ENCODE data around the gene COBL.

Gene COBL

GRCh38 chr7:51307651-51308210, 8.9 kb downstream of the COBL start:
- DNase-seq (ENCODE audit: low read depth, low spot score), result no peak
- no peak overlapping the region for H3K4me3 ChIP-seq (ENCODE audit: low read depth, low read length)
- in situ Hi-C loops (cut with HindIII; ENCODE audit: low sequenced_read_pairs), result no loop called here
- no peak for TF ChIP-seq CTCF (IDR thresholded peaks at IDR 0.05; ENCODE audit: low read depth, low read length)

DNA sequence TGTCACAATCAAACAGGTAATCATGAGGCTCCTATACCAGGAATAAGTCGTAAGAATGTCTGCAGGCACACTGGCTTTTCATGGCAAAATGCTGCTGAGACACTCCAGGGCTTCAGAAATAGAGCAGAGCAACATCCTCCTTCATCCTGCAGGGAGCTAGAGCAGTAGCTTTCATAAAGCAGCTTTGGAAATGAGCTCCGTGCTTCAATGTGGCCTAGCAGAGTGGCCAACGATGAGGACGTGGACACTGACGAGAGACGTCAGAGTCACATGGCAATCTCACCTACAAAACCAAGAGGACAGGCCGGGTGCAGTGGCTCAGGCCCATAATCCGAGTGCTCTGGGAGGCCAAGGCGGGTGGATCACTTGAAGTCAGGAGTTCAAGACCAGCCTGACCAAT, 9.8 kb downstream of the COBL start:
- in situ Hi-C loops (cut with HindIII; ENCODE audit: low sequenced_read_pairs), result no loop called here
- no peak overlapping the region for H3K4me3 ChIP-seq (ENCODE audit: low read depth, low read length)
- DNase-seq (ENCODE audit: low read depth, low spot score), result no peak
- TF ChIP-seq CTCF (IDR thresholded peaks at IDR 0.05; ENCODE audit: low read depth, low read length), result no peak

DNA sequence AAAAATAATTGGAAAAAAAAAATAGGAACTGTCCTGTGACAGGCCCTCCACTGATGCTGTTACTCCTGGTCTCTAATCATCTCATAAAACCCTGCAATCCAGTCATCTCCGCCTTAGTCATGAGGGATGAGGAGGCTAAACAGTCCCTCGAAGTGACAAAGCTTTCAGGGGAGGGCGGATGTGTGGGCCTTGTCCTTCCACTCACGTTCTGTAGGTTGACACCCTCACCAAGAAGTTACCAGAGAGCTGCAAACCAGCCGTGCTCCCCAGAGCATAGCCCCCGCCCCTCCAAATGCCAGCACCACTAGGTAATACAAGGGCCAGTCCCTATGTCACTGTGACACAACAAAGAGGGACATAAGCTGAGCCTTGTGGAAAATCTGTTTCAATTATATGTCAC, 11.9 kb downstream of the COBL start:
- no peak overlapping the region for H3K4me3 ChIP-seq (ENCODE audit: low read depth, low read length)
- in situ Hi-C loops (cut with HindIII; ENCODE audit: low sequenced_read_pairs), result no loop called here
- TF ChIP-seq CTCF (IDR thresholded peaks at IDR 0.05; ENCODE audit: low read depth, low read length), result no peak
- DNase-seq (ENCODE audit: low read depth, low spot score), result no peak

DNA sequence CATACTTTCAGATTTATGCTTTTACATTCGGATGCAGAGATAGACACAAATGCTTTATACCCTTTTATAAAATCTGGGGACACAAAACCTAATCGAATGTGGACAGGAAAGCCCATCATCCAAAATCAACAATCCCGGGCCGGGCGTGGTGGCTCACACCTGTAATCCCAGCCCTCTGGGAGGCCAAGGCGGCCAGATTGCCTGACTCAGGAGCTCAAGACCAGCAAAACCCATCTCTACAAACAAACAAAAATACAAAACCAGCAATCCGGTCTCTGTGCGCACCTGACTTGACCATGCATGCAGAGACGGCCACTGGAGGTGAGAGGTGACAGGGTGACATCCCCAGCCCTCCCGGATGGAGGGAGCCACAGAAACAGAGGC, 13.5 kb downstream of the COBL start:
- no peak overlapping the region for H3K4me3 ChIP-seq (ENCODE audit: low read depth, low read length)
- DNase-seq (ENCODE audit: low read depth, low spot score), result no peak
- in situ Hi-C loops (cut with HindIII; ENCODE audit: low sequenced_read_pairs), result no loop called here
- no peak for TF ChIP-seq CTCF (IDR thresholded peaks at IDR 0.05; ENCODE audit: low read depth, low read length)

GRCh38 chr7:51301806-51302205, 14.8 kb downstream of the COBL start:
- in situ Hi-C loops (cut with HindIII; ENCODE audit: low sequenced_read_pairs), result no loop called here
- TF ChIP-seq CTCF (IDR thresholded peaks at IDR 0.05; ENCODE audit: low read depth, low read length), result no peak
- no peak overlapping the region for H3K4me3 ChIP-seq (ENCODE audit: low read depth, low read length)
- no peak for DNase-seq (ENCODE audit: low read depth, low spot score)

DNA sequence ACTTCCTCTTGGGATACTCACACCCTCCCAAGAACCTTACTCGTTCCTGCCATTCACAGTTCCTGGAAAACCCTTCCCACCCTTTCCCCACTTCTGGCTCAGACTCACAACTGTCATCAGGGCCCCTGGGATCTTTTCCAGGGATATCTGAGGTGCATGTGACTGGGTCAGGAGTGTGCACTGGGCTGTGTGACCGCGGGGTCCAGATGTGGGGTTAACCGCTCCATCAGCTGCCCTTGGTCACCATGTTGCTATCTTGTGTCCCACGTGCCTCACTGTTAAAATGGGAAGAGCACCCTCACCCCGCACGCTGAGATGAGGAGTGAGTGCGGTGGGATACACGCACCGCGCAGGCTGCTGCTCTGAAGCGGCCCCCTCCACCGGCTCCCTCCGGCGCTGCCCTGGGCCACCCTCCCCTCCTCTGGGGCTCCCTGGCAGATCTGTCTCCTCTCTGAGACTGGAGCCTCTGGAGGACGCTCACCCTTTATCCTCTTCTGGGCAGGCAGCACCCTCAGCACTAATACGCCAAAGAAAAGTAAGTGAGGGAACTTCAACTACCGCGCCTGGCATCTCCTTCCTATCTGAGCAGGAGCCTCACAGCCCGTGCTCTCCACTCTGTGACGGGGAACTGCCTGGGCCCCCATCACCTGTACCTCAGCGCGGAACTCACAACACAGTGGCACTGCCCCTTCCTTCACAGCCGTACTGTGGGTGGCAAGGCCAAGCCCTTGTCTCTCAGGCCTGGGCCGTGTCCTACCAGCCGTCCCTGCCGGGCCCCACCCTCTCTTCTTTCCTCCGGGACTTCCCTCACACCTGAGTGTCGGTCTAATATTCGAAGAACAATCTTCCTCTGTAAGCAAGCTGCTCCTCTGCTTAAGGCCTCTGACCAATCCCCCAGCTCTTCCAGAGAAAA, 15.6 kb downstream of the COBL start:
- no peak overlapping the region for H3K4me3 ChIP-seq (ENCODE audit: low read depth, low read length)
- in situ Hi-C loops (cut with HindIII; ENCODE audit: low sequenced_read_pairs), result no loop called here
- DNase-seq (ENCODE audit: low read depth, low spot score), result no peak
- no peak for TF ChIP-seq CTCF (IDR thresholded peaks at IDR 0.05; ENCODE audit: low read depth, low read length)
